H1 (cell line): Measurements from ENCODE around the gene CRTC2. TPM values are rescaled to one million over a fixed set of nuclear protein-coding genes. Genes with fewer than 3 reads are reported as not detected.

Experiments
- BRCA1 ChIP-seq: IDR thresholded peaks from 2 replicates; pipeline ENCODE4 v1.6.1; 2012; ENCODE audit warnings: low read depth, low read length, improper control_type of control experiment
- CBX8 ChIP-seq: fragments of 300-800, 300-1000 bp; sonication (generic); IDR thresholded peaks from 2 replicates; pipeline ENCODE4 v1.7.1; 2016; ENCODE audit warnings: low read depth, low read length, borderline replicate concordance
- E2F6 ChIP-seq: IDR thresholded peaks from 2 replicates; pipeline ENCODE4 v1.6.1; 2012; ENCODE audit warnings: inconsistent platforms
- RAD21 ChIP-seq, 2 experiments: IDR thresholded peaks in 1 of 2; conservative IDR thresholded peaks in 1 of 2; 2 replicates each; pipeline ENCODE4 v1.6.1; 2011; ENCODE audit warnings: low read depth in 2 of 2, low read length in 2 of 2, improper control_type of control experiment in 1 of 2, inconsistent platforms in 1 of 2, mild to moderate bottlenecking in 1 of 2, moderate library complexity in 1 of 2
- SIRT6 ChIP-seq: IDR thresholded peaks from one replicate; pipeline ENCODE4 v1.7.1; 2012; ENCODE audit warnings: low read length, inconsistent platforms
- polyA plus RNA-seq, 7 experiments: library from polyadenylated mRNA; depleted of rRNA in 3 of 7; stranded (reverse) in 5 of 7; unstranded in 2 of 7; fragments of >200 nt in 5 of 7; fragments of 200-250 nt in 2 of 7; gene quantifications; 1 replicate in 5 of 7; 2 replicates in 1 of 7; 4 replicates in 1 of 7; pipeline versions ENCODE4 v1.2.1 to v1.2.3, GENCODE V29; 2011 to 2013; ENCODE audit warnings: missing spikeins in 2 of 7, mixed read lengths in 2 of 7
- total RNA-seq: library from RNA; stranded (reverse); fragmentation: NEBNext Ultra II Directional; extraction: Animal tissue kit (Norgen Biotek cat#: 25700); gene quantifications from 2 replicates; pipeline ENCODE4 v1.2.1, GENCODE V29; 2021

CRTC2 gene
- total and polyA plus RNA-seq, 2 of the 8 experiments (the other 6 are each of a cell fraction or from before 2014, with no cell fraction given) = 28.6 to 34.3 TPM

DNA sequence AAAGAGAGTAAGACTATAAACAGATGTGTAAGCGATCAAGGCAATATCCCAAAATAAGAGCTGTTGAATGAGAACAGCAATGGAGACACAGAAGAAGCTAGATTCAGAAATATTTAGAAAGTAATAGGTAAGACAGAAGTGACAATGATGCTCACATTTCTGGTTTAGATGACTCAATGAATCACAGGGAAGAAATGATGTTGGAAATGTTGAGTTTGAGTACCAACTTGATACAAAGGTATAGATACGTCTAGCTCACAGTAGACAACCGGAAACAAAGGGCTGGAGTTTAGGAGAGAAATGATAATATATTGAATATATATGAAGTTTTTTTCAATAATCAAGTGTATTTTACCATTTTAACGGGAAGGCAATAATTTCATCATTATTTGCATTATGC lies 42.1 kb downstream of the CRTC2 start (continued):
- no peak for TF ChIP-seq BRCA1
- no peak for TF ChIP-seq E2F6
- TF ChIP-seq CBX8 = no peak
- no peak for TF ChIP-seq SIRT6
- TF ChIP-seq RAD21 (IDR thresholded peaks at IDR 0.05 in 1 of 2, conservative IDR thresholded peaks at IDR 0.05 in 1 of 2; ENCODE audit: low read depth in 2 of 2, low read length in 2 of 2) = no peak
